IMR-90 (cell line): ENCODE measurements around the gene TSPAN32. TPM values are rescaled to one million over a fixed set of nuclear protein-coding genes. Genes with fewer than 3 reads are reported as not detected.

Experiments
- ATAC-seq: fragments of 200-7000 bp; cut with Tn5 transposase; 2 replicates; pipeline ENCODE4 v1.9.1; 2020; ENCODE audit warnings: low read depth, mild to moderate bottlenecking, moderate library complexity
- BruUV-seq: library from RNA; stranded (reverse); fragments of 400-500 nt; replicated peaks from 2 replicates; lab custom pipeline; 2021; lab: Mats Ljungman, UMichigan
- CTCF ChIA-PET: fragments of 300-600 bp; formaldehyde crosslinking; extraction: SDS; loops from one replicate; lab custom pipeline; 2021; ENCODE audit warnings: antibody characterized with exemption; lab: Yijun Ruan, JAX
- POLR2A ChIA-PET: fragments of 300-600 bp; sonication (Branson Sonifier 250); formaldehyde crosslinking; loops from one replicate; lab custom pipeline; 2022; ENCODE audit warnings: antibody characterized with exemption; ENCODE audit not compliant: unreplicated experiment; lab: Charles Lee
- DNase-seq: peaks from one replicate; pipeline ENCODE4 v3.0.0; 2013
- H2AFZ ChIP-seq: replicated peaks from 2 replicates; pipeline ENCODE3; 2013; ENCODE audit warnings: low read length, mild to moderate bottlenecking; ENCODE audit not compliant: poor library complexity
- H2AK5ac ChIP-seq: 2 replicates; pipeline ENCODE4 v1.6.1; 2013; ENCODE audit warnings: low read depth, low read length, inconsistent platforms
- H2AK9ac ChIP-seq: replicated peaks from 2 replicates; pipeline ENCODE3; 2013; ENCODE audit warnings: mild to moderate bottlenecking, low read depth, low read length, moderate library complexity; ENCODE audit not compliant: poor library complexity
- H2BK120ac ChIP-seq: 2 replicates; pipeline ENCODE4 v1.6.1; 2013; ENCODE audit warnings: low read depth, low read length, inconsistent platforms
- H2BK15ac ChIP-seq: 3 replicates; pipeline ENCODE4 v1.6.1; 2013; ENCODE audit warnings: low read depth, low read length, inconsistent platforms
- H2BK20ac ChIP-seq: 2 replicates; pipeline ENCODE4 v1.6.1; 2013; ENCODE audit warnings: low read depth, mild to moderate bottlenecking, inconsistent platforms, low read length, moderate library complexity
- H2BK5ac ChIP-seq: 2 replicates; pipeline ENCODE4 v1.6.1; 2013; ENCODE audit warnings: mild to moderate bottlenecking, low read depth, low read length, inconsistent platforms; ENCODE audit not compliant: poor library complexity, severe bottlenecking
- H3K14ac ChIP-seq: replicated peaks from 2 replicates; pipeline ENCODE4 v1.6.1; 2013; ENCODE audit warnings: low read depth, low read length, inconsistent platforms
- H3K18ac ChIP-seq: 2 replicates; pipeline ENCODE4 v1.6.1; 2013; ENCODE audit warnings: low read depth, low read length, control low read depth
- H3K23ac ChIP-seq: 2 replicates; pipeline ENCODE4 v1.6.1; 2013; ENCODE audit warnings: low read depth, low read length, inconsistent platforms
- H3K27ac ChIP-seq: 2 replicates; pipeline ENCODE4 v1.5.1; 2013; ENCODE audit warnings: mild to moderate bottlenecking, control low read depth, low read length; ENCODE audit not compliant: insufficient read depth
- H3K27me3 ChIP-seq: 2 replicates; pipeline ENCODE4 v1.6.1; 2013; ENCODE audit warnings: low read length; ENCODE audit not compliant: control insufficient read depth, insufficient read depth
- H3K36me3 ChIP-seq: 2 replicates; pipeline ENCODE4 v1.6.1; 2013; ENCODE audit warnings: low read length, mixed read lengths; ENCODE audit not compliant: control insufficient read depth, insufficient read depth
- H3K4ac ChIP-seq: 2 replicates; pipeline ENCODE4 v1.6.1; 2013; ENCODE audit warnings: low read depth, low read length, inconsistent platforms
- H3K4me1 ChIP-seq: 2 replicates; pipeline ENCODE4 v1.6.1; 2013; ENCODE audit warnings: low read length, mixed read lengths; ENCODE audit not compliant: control insufficient read depth, insufficient read depth
- H3K4me2 ChIP-seq: 2 replicates; pipeline ENCODE4 v1.6.1; 2013; ENCODE audit warnings: low read depth, mild to moderate bottlenecking, control low read depth, low read length, moderate library complexity
- H3K4me3 ChIP-seq: 2 replicates; pipeline ENCODE4 v1.5.1; 2013; ENCODE audit warnings: low read depth, mild to moderate bottlenecking, control low read depth, low read length, moderate library complexity; ENCODE audit not compliant: insufficient read depth
- H3K56ac ChIP-seq: 2 replicates; pipeline ENCODE4 v1.6.1; 2013; ENCODE audit warnings: low read length, inconsistent platforms; ENCODE audit not compliant: insufficient read depth; ENCODE audit errors: extremely low read depth
- H3K79me1 ChIP-seq, 2 experiments: 2 replicates each; pipeline ENCODE4 v1.6.1; 2013; ENCODE audit warnings: low read length in 2 of 2, inconsistent platforms in 1 of 2, low read depth in 1 of 2
- H3K9ac ChIP-seq: 2 replicates; pipeline ENCODE4 v1.6.1; 2013; ENCODE audit warnings: low read depth, low read length, control low read depth
- H3K9me1 ChIP-seq: 2 replicates; pipeline ENCODE4 v1.6.1; 2013; ENCODE audit warnings: low read length, inconsistent platforms; ENCODE audit not compliant: insufficient read depth
- H3K9me3 ChIP-seq: 2 replicates; pipeline ENCODE4 v1.6.1; 2013; ENCODE audit warnings: low read length; ENCODE audit not compliant: control insufficient read depth, insufficient read depth
- H4K20me1 ChIP-seq: 2 replicates; pipeline ENCODE4 v1.6.1; 2013; ENCODE audit warnings: low read length, inconsistent platforms; ENCODE audit not compliant: insufficient read depth
- H4K5ac ChIP-seq: 2 replicates; pipeline ENCODE4 v1.6.1; 2013; ENCODE audit warnings: mild to moderate bottlenecking, low read depth, low read length, control low read depth
- H4K8ac ChIP-seq, 2 experiments: 2 replicates each; pipeline ENCODE4 v1.6.1; 2013; ENCODE audit warnings: low read depth in 2 of 2, low read length in 2 of 2, control low read depth in 1 of 2, inconsistent platforms in 1 of 2
- H4K91ac ChIP-seq: 2 replicates; pipeline ENCODE4 v1.6.1; 2013; ENCODE audit warnings: low read depth, low read length, inconsistent platforms; ENCODE audit not compliant: insufficient read depth
- BHLHE40 ChIP-seq: fragments of 150-350 bp; IDR thresholded peaks from 2 replicates; pipeline ENCODE4 v1.6.1; 2016; ENCODE audit warnings: mild to moderate bottlenecking, low read depth, low read length
- CEBPB ChIP-seq: IDR thresholded peaks from 2 replicates; pipeline ENCODE4 v1.6.1; 2012; ENCODE audit warnings: low read depth, low read length, improper control_type of control experiment
- CHD1 ChIP-seq: IDR thresholded peaks from 2 replicates; pipeline ENCODE4 v1.6.1; 2012; ENCODE audit warnings: low read depth, low read length, improper control_type of control experiment
- FOS ChIP-seq: fragments of 150-350 bp; IDR thresholded peaks from 2 replicates; pipeline ENCODE4 v1.6.1; 2016; ENCODE audit warnings: low read depth, low read length
- MAFK ChIP-seq: IDR thresholded peaks from 2 replicates; pipeline ENCODE4 v1.6.1; 2012; ENCODE audit warnings: low read depth, low read length, improper control_type of control experiment
- MAZ ChIP-seq: IDR thresholded peaks from 2 replicates; pipeline ENCODE4 v1.6.1; 2012; ENCODE audit warnings: low read depth, mild to moderate bottlenecking, low read length, improper control_type of control experiment, moderate library complexity, borderline replicate concordance
- MXI1 ChIP-seq: IDR thresholded peaks from 2 replicates; pipeline ENCODE4 v1.6.1; 2012; ENCODE audit warnings: low read depth, mild to moderate bottlenecking, low read length, moderate library complexity, borderline replicate concordance
- NFE2L2 ChIP-seq: fragments of 150-350 bp; IDR thresholded peaks from 2 replicates; pipeline ENCODE4 v1.6.1; 2016; ENCODE audit warnings: low read depth, mild to moderate bottlenecking, low read length
- POLR2A ChIP-seq: IDR thresholded peaks from 2 replicates; pipeline ENCODE4 v1.6.1; 2012; ENCODE audit warnings: mild to moderate bottlenecking, low read depth, low read length
- RAD21 ChIP-seq: IDR thresholded peaks from 2 replicates; pipeline ENCODE4 v1.6.1; 2012; ENCODE audit warnings: low read length, improper control_type of control experiment
- RCOR1 ChIP-seq: IDR thresholded peaks from 2 replicates; pipeline ENCODE4 v1.6.1; 2012; ENCODE audit warnings: mild to moderate bottlenecking, low read length, improper control_type of control experiment; ENCODE audit not compliant: insufficient replicate concordance
- RFX5 ChIP-seq: IDR thresholded peaks from 2 replicates; pipeline ENCODE4 v1.8.0; 2012; ENCODE audit warnings: low read depth, mild to moderate bottlenecking, low read length, moderate library complexity
- SMC3 ChIP-seq: fragments of 150-350 bp; IDR thresholded peaks from 2 replicates; pipeline ENCODE4 v1.6.1; 2016; ENCODE audit warnings: low read depth, mild to moderate bottlenecking, antibody characterized with exemption, low read length, moderate library complexity
- WGBS, 2 experiments: methylation state at CpG; one replicate each; pipeline versions ENCODE4 v1.1.5 to v1.1.7; 2013; ENCODE audit warnings: missing lambda C conversion rate in 2 of 2; ENCODE audit not compliant: insufficient read length in 1 of 2; ENCODE audit errors: extremely low coverage in 2 of 2; 5-methylcytosine and 5-hydroxymethylcytosine counted together
- dilution Hi-C: fragments of 300-500 bp; cut with HindIII; formaldehyde crosslinking; loops from one replicate; pipeline ENCODE4 v1.14.3; 2018; ENCODE audit warnings: low sequenced_read_pairs; ENCODE audit not compliant: unreplicated experiment
- in situ Hi-C: fragments of 300-500 bp; cut with MboI; formaldehyde crosslinking; loops from 3 replicates; pipeline ENCODE4 v1.14.3; 2019; ENCODE audit warnings: low sequenced_read_pairs, inconsistent platforms, mixed read lengths
- intact Hi-C: fragments of 100-400 bp; cut with micrococcal nuclease; formaldehyde crosslinking; loops from 2 replicates; pipeline ENCODE4 v1.10.0; 2022
- polyA plus RNA-seq, 3 experiments: library from polyadenylated mRNA; depleted of rRNA; stranded (reverse); fragments of >200 nt; gene quantifications; 2 replicates each; pipeline ENCODE4 v1.2.3, GENCODE V29; 2012; ENCODE audit warnings: low replicate concordance in 1 of 3
- total RNA-seq: library from RNA; depleted of rRNA; stranded (reverse); fragments of >200 nt; gene quantifications from 2 replicates; pipeline ENCODE4 v1.2.3, GENCODE V29; 2012
- TF ChIP-seq, protein P1 (sequence below): conservative IDR thresholded peaks from 2 replicates; pipeline ENCODE4 v1.5.1; 2012; ENCODE audit warnings: mild to moderate bottlenecking, low read depth, low read length, improper control_type of control experiment
- TF ChIP-seq, protein P2 (sequence below): fragments of 150-350 bp; IDR thresholded peaks from 2 replicates; pipeline ENCODE4 v1.6.1; 2017; ENCODE audit warnings: mild to moderate bottlenecking, antibody characterized with exemption, low read length, low read depth
- TF ChIP-seq, protein P3 (sequence below): fragments of 150-350 bp; IDR thresholded peaks from 2 replicates; pipeline ENCODE4 v1.6.1; 2016; ENCODE audit warnings: low read depth, mild to moderate bottlenecking, low read length, moderate library complexity, borderline replicate concordance

TSPAN32 gene
- total and polyA plus RNA-seq, 2 of the 4 experiments (the other 2 are of a cell fraction): 0.07 TPM; not detected in 1

DNA sequence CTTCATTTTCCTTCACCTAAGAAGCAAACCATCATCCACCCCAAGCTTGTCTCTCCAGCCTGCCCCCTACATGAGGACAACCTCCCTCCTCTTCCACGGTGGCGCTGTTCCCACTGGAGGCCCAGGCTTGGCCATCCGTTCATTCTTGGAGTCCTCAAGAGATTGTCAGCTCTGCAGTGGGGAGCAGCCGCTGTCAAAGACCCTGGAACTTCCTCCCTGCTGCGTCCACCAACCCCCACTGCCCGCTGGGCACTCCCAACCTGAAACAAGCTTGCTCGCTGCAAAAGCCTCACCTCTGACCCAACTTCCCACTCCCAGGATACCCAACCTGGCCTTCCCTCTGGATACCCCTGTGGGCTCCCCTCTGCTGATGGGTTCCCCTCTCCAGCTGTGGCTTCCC, 64.9 kb downstream of the TSPAN32 start:
- ATAC-seq (no peak), DNase-seq (no peak)
- no peak overlapping the region for H4K91ac ChIP-seq
- H4K5ac ChIP-seq: no peak overlapping the region
- intact Hi-C loops: no loop called here
- H2AK9ac ChIP-seq: peak overlapping the region; percentile 16
- no peak overlapping the region for H3K4me3 ChIP-seq
- no peak overlapping the region for H2BK120ac ChIP-seq
- ChIA-PET CTCF (no interaction called here), POLR2A (interaction anchor here (1.8 kb wide), 1 partner anchor 11 kb away, joined by 6 read pairs; the partner anchor contains the start of gene CD81)
- H2BK15ac ChIP-seq: no peak overlapping the region
- no peak overlapping the region for H2BK5ac ChIP-seq
- no peaks in the 10 kb centered on the region for H3K4me1 ChIP-seq
- 0 out of 2 replicates have a peak, but pooled peaks cover 6% of the 10 kb centered on the region for H4K20me1 ChIP-seq
- in situ Hi-C loops: no loop called here
- 65% methylated on average over 5 of the region's 7 CpGs; no CpG with 5 or more reads in 1 of the 2 experiments for WGBS, 2 experiments
- H3K36me3 ChIP-seq: no peaks in the 10 kb centered on the region
- no peak overlapping the region for H3K14ac ChIP-seq
- H2BK20ac ChIP-seq: no peak overlapping the region
- no peak overlapping the region for H3K23ac ChIP-seq
- dilution Hi-C loops: no loop called here
- BruUV-seq: no TSS peak
- no peak overlapping the region for H2AFZ ChIP-seq
- H3K4me2 ChIP-seq: no peak overlapping the region
- no peak for TF ChIP-seq MAFK
- TF ChIP-seq RFX5: no peak
- no peak for TF ChIP-seq NFE2L2
- TF ChIP-seq, protein P1, sequence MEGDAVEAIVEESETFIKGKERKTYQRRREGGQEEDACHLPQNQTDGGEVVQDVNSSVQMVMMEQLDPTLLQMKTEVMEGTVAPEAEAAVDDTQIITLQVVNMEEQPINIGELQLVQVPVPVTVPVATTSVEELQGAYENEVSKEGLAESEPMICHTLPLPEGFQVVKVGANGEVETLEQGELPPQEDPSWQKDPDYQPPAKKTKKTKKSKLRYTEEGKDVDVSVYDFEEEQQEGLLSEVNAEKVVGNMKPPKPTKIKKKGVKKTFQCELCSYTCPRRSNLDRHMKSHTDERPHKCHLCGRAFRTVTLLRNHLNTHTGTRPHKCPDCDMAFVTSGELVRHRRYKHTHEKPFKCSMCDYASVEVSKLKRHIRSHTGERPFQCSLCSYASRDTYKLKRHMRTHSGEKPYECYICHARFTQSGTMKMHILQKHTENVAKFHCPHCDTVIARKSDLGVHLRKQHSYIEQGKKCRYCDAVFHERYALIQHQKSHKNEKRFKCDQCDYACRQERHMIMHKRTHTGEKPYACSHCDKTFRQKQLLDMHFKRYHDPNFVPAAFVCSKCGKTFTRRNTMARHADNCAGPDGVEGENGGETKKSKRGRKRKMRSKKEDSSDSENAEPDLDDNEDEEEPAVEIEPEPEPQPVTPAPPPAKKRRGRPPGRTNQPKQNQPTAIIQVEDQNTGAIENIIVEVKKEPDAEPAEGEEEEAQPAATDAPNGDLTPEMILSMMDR: no peak
- TF ChIP-seq MXI1: no peak
- no peak for TF ChIP-seq CHD1
- no peak for TF ChIP-seq BHLHE40
- no peak for TF ChIP-seq SMC3
- TF ChIP-seq CEBPB: no peak
- TF ChIP-seq, protein P2, sequence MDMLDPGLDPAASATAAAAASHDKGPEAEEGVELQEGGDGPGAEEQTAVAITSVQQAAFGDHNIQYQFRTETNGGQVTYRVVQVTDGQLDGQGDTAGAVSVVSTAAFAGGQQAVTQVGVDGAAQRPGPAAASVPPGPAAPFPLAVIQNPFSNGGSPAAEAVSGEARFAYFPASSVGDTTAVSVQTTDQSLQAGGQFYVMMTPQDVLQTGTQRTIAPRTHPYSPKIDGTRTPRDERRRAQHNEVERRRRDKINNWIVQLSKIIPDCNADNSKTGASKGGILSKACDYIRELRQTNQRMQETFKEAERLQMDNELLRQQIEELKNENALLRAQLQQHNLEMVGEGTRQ: no peak
- TF ChIP-seq, protein P3, sequence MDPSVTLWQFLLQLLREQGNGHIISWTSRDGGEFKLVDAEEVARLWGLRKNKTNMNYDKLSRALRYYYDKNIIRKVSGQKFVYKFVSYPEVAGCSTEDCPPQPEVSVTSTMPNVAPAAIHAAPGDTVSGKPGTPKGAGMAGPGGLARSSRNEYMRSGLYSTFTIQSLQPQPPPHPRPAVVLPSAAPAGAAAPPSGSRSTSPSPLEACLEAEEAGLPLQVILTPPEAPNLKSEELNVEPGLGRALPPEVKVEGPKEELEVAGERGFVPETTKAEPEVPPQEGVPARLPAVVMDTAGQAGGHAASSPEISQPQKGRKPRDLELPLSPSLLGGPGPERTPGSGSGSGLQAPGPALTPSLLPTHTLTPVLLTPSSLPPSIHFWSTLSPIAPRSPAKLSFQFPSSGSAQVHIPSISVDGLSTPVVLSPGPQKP: no peak
- TF ChIP-seq RAD21: no peak
- no peak for TF ChIP-seq RCOR1
- TF ChIP-seq MAZ: no peak
- no peak for TF ChIP-seq FOS
- no peak for TF ChIP-seq POLR2A
- H3K18ac ChIP-seq: no peak overlapping the region
- no peak overlapping the region for H3K56ac ChIP-seq
- no peak overlapping the region for H3K4ac ChIP-seq
- H3K9ac ChIP-seq: no peak overlapping the region
- no peaks in the 10 kb centered on the region for H3K79me1 ChIP-seq
- no peak overlapping the region for H4K8ac ChIP-seq
- H2AK5ac ChIP-seq: no peak overlapping the region
- H3K9me1 ChIP-seq: no peaks in the 10 kb centered on the region; the same call in 1 of the 2 replicates
- no peak overlapping the region for H3K27ac ChIP-seq
- H3K9me3 ChIP-seq: no peaks in the 10 kb centered on the region
- no peaks in the 10 kb centered on the region; the same call in 1 of the 2 replicates for H3K27me3 ChIP-seq
